Measurements from ENCODE around the gene LCE7A.
A peak's percentile ranks its signal among the peaks of the same experiment; 100 is the strongest.

Gene LCE7A

GRCh38 chr1:152861374-152861773 lies 1.6 kb downstream of the LCE7A start:
- no peak for DNase-seq (ENCODE audit: extremely low spot score)
- ChIA-PET CTCF (interaction anchor here (1.0 to 1.4 kb wide), 4 partner anchors 9 to 332 kb away, joined by 3 to 10 read pairs (median 4); no protein-coding TSS in a partner anchor), POLR2A (no interaction called here)
- no peak for TF ChIP-seq CTCF (IDR thresholded peaks at IDR 0.05; ENCODE audit: control extremely low read depth, extremely low read depth, low read depth, missing control alignments)

- DNase-seq (ENCODE audit: extremely low spot score): no peak
- TF ChIP-seq CTCF (IDR thresholded peaks at IDR 0.05; ENCODE audit: control extremely low read depth, extremely low read depth, low read depth, missing control alignments): no peak
- POLR2A ChIA-PET: no interaction called here
- CTCF ChIA-PET: interaction anchor here (0.9 to 2.9 kb wide), 6 partner anchors 11 to 328 kb away, joined by 3 to 13 read pairs (median 3); partner anchors contain the start of gene SMCP
Measured at GRCh38 chr1:152864443-152864842, 4.6 kb downstream of the LCE7A start.

DNA sequence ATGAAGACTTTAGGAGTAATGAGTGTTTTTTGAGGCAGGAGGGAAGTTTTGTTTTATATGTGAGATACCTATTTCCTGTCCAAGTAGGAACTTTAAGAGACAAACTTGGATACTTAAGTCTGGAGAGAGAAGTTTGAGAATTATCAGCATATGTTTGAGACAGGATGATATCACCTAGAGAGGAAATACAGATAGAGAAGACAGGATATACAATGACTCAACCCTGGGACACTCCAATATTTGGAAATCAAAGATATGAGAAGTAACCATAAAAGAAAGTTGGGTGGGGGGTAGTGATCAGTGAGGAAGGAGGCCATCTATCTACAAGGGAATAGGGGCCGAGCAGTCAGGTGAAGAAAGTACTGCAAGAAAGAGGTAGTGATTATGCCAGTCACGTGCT lies 6.5 kb downstream of the LCE7A start:
- CTCF ChIA-PET: interaction anchor here (2.9 kb wide), 1 partner anchor 60 kb away, joined by 13 read pairs; no protein-coding TSS in a partner anchor
- POLR2A ChIA-PET: no interaction called here
- TF ChIP-seq CTCF (IDR thresholded peaks at IDR 0.05; ENCODE audit: control extremely low read depth, extremely low read depth, low read depth, missing control alignments): no peak
- DNase-seq (ENCODE audit: extremely low spot score): no peak

DNA sequence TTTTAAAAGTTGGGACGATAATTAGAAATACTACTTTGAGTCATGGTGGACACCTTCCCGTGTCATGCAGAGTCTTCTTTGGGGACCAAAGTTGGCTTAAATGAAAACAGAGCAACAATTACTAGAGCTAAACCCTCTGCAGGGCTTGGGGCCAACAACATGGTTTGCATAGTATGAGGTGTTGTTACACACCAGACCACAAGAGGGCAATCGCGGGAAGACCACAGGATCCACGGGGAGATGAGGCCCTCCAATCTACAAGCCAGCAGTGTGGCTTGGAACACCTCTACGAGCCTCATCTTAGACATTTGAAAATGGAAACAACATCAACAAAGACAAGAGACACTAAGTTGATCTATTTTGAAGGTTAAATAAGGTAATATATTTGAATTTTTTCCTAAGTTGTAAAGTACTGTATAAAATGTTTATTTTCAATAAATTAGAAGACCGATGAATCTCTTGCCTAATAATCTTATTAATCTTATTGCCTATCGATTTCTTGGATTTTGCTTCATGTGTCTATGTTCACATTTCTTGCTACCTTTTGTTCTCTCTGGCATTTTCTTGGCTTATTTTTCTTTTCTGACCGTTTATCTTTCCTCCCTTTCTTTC lies 10.1 kb downstream of the LCE7A start:
- ChIA-PET POLR2A (no interaction called here), CTCF (interaction anchor here (0.6 to 6.0 kb wide), 34 partner anchors 9 to 393 kb away, joined by 3 to 131 read pairs (median 6); partner anchors contain the start of genes IVL, LORICRIN, PRR9 and SMCP)
- peak; percentile 85 for TF ChIP-seq CTCF (IDR thresholded peaks at IDR 0.05; ENCODE audit: control extremely low read depth, extremely low read depth, low read depth, missing control alignments)
- peak; percentile 77 for DNase-seq (ENCODE audit: extremely low spot score)

GRCh38 chr1:152870831-152871730 lies 11.3 kb downstream of the LCE7A start:
- ChIA-PET CTCF (interaction anchor here (0.7 to 6.0 kb wide), 35 partner anchors 7 to 392 kb away, joined by 3 to 131 read pairs (median 7); partner anchors contain the start of genes IVL and SMCP), POLR2A (no interaction called here)
- no peak for DNase-seq (ENCODE audit: extremely low spot score)
- TF ChIP-seq CTCF (IDR thresholded peaks at IDR 0.05; ENCODE audit: control extremely low read depth, extremely low read depth, low read depth, missing control alignments): peak; percentile 39

- DNase-seq (ENCODE audit: extremely low spot score): no peak
- ChIA-PET POLR2A (no interaction called here), CTCF (interaction anchor here (0.9 to 6.0 kb wide), 13 partner anchors 9 to 406 kb away, joined by 3 to 131 read pairs (median 6); partner anchors contain the start of gene IVL)
- TF ChIP-seq CTCF (IDR thresholded peaks at IDR 0.05; ENCODE audit: control extremely low read depth, extremely low read depth, low read depth, missing control alignments): no peak
Measured at GRCh38 chr1:152871731-152872126, 11.9 kb downstream of the LCE7A start.

All from GM10248 (cell line).